Mucosa of rectum (tissue), 2 donors: ENCODE measurements around the gene TMEM120A.

ENCODE experiments used
- H3K27ac ChIP-seq, 2 donors: one replicate each; pipeline ENCODE4 v1.7.0; 2013; ENCODE audit warnings: inconsistent platforms in 2 of 2, low read depth in 2 of 2, low read length in 2 of 2
- H3K27me3 ChIP-seq, 2 donors: one replicate each; pipeline ENCODE4 v1.7.0; 2013; ENCODE audit warnings: low read length in 2 of 2; ENCODE audit not compliant: control insufficient read depth in 2 of 2, insufficient read depth in 2 of 2
- H3K36me3 ChIP-seq, 2 donors: one replicate each; pipeline ENCODE4 v1.7.0; 2013; ENCODE audit warnings: low read length in 2 of 2; ENCODE audit not compliant: control insufficient read depth in 2 of 2, insufficient read depth in 2 of 2
- H3K4me1 ChIP-seq, 2 donors: one replicate each; pipeline ENCODE4 v1.7.0; 2013; ENCODE audit warnings: low read length in 2 of 2, mild to moderate bottlenecking in 1 of 2; ENCODE audit not compliant: control insufficient read depth in 2 of 2, insufficient read depth in 2 of 2
- H3K4me3 ChIP-seq, 2 donors: one replicate each; pipeline ENCODE4 v1.7.0; 2013; ENCODE audit warnings: low read length in 2 of 2
- H3K9ac ChIP-seq, 2 donors: one replicate each; pipeline ENCODE4 v1.7.0; 2013; ENCODE audit warnings: low read length in 2 of 2, low read depth in 1 of 2, mild to moderate bottlenecking in 1 of 2
- H3K9me3 ChIP-seq, 2 donors: one replicate each; pipeline ENCODE4 v1.7.0; 2013; ENCODE audit warnings: low read length in 2 of 2; ENCODE audit not compliant: control insufficient read depth in 2 of 2
- donor health status: healthy.
- donor health status: Normal muscosa, but diverticular disease.

The TMEM120A gene

DNA sequence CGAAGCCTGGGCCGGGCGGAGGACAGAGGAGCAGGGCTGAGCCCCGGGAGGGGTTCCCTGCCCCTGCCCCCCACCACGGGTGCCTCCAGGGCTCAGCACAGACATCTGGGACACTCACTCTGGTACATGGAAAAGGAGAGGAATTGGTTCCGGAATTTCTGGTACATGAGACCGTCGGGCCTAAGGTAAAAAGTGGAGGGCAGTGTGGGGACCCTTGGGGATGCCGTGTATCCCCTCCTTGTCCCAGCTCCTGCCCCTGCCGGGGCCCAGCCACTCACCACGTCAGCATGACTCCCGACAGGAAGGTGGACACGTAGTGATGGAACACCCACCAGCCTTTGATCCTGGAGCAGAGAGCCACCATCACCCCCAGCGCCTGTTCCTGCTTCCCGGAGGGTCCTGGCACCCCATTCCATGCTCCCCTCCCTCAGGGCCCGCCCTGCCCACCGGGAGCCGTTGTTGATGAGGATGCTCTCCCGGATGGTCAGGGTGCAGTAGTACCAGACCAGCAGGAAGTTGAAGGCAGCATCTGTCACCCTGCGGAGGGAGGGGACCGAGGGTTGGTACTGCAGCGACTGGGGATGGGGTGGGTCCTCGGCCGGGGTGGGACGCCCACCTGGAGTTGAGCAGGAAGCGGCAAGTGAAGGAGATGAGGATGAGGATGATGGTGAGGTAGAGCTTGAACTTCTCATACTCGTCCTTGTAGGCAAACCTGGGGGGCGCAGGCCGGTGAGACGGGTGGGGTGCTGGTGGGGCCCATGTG, 6.4 kb downstream of the TMEM120A start:
- no peak overlapping the region for H3K27ac ChIP-seq

DNA sequence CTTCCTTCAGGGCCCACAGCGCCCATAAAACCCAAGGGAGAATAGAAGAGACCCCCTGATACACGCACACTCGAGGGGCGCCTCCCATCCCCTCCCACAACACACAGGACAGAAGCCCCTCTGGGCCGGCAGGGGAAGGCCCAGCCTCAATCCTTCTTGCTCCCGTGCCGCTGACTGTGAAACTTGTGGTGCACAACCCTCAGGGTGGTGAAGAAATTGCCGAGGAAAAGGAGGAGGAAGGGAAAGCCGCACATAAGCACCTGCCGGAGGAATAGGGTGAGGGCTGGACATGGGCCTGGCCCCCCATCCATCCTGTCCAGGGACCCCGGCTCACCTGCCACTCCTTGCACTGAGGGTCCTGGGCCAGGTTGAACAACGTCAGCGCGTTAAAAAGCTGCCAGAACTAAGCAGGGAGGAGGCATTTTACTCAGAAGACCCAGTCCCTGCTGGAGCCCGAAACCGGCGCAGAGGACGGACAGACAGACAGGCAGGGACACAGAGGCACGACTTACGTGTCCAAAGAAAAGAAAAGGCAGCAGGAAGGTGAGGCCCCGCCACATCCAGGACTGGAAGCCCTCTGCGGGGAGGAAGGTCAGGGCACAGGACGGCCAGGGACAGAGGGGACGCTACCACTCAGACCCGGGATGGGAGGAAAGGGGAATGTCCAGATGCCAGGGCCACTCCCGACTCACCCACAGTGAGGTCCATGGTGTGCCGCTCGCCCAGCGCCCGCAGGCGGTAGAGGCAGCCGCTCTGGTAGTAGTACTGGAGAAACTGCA, 7.2 kb downstream of the TMEM120A start:
- H3K9me3 ChIP-seq: no peaks in the 10 kb centered on the region
- H3K4me3 ChIP-seq: no peak overlapping the region
- H3K36me3 ChIP-seq: peaks cover 38 to 44% of the 10 kb centered on the region in 2 donors
- H3K27me3 ChIP-seq: no peaks in the 10 kb centered on the region
- H3K27ac ChIP-seq: no peak overlapping the region
- no peak overlapping the region for H3K9ac ChIP-seq
- H3K4me1 ChIP-seq: peaks cover 10 to 13% of the 10 kb centered on the region in 2 donors

More for the DNA sequence above, 6.4 kb downstream of the TMEM120A start:
- no peaks in the 10 kb centered on the region for H3K27me3 ChIP-seq
- peaks cover 33 to 37% of the 10 kb centered on the region in 2 donors for H3K36me3 ChIP-seq
- no peak overlapping the region for H3K9ac ChIP-seq
- no peak overlapping the region for H3K4me3 ChIP-seq
- no peaks in the 10 kb centered on the region for H3K9me3 ChIP-seq
- H3K4me1 ChIP-seq: peaks cover 10 to 14% of the 10 kb centered on the region in 2 donors

DNA sequence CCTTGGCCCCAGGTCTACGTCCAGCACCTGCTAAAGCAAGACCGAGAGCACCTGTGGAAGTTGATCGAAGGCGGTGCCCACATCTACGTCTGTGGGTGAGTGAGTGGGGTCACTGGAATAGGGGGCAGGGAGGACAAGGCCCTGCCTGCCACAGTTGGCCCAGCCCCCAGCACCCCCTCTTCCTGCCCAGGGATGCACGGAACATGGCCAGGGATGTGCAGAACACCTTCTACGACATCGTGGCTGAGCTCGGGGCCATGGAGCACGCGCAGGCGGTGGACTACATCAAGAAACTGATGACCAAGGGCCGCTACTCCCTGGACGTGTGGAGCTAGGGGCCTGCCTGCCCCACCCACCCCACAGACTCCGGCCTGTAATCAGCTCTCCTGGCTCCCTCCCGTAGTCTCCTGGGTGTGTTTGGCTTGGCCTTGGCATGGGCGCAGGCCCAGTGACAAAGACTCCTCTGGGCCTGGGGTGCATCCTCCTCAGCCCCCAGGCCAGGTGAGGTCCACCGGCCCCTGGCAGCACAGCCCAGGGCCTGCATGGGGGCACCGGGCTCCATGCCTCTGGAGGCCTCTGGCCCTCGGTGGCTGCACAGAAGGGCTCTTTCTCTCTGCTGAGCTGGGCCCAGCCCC, 8.1 kb downstream of the TMEM120A start:
- peaks cover 8 to 13% of the 10 kb centered on the region in 2 donors for H3K4me1 ChIP-seq
- H3K27ac ChIP-seq: no peak overlapping the region
- no peaks in the 10 kb centered on the region for H3K9me3 ChIP-seq
- H3K4me3 ChIP-seq: no peak overlapping the region
- no peaks in the 10 kb centered on the region for H3K27me3 ChIP-seq
- peaks cover 44 to 52% of the 10 kb centered on the region in 2 donors for H3K36me3 ChIP-seq
- no peak overlapping the region for H3K9ac ChIP-seq

DNA sequence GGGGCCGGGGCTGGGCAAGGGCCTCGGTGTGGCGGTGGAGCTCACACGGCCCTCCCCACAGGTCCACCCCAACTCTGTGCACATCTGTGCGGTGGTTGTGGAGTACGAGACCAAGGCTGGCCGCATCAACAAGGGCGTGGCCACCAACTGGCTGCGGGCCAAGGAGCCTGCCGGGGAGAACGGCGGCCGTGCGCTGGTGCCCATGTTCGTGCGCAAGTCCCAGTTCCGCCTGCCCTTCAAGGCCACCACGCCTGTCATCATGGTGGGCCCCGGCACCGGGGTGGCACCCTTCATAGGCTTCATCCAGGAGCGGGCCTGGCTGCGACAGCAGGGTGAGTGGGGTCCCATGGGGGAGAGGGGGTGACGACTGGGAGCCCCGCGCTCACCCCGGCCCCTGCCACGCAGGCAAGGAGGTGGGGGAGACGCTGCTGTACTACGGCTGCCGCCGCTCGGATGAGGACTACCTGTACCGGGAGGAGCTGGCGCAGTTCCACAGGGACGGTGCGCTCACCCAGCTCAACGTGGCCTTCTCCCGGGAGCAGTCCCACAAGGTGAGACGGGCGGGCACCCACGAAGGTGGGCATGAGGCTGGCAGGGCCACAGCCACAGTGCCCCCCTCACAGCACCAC, 8.8 kb downstream of the TMEM120A start:
- Histone ChIP-seq H3K9ac (no peak overlapping the region), H3K4me3 (no peak overlapping the region), H3K27me3 (no peaks in the 10 kb centered on the region), H3K4me1 (peaks cover 8 to 13% of the 10 kb centered on the region in 2 donors), H3K36me3 (peaks cover 49 to 52% of the 10 kb centered on the region in 2 donors), H3K9me3 (no peaks in the 10 kb centered on the region), H3K27ac (no peak overlapping the region)

DNA sequence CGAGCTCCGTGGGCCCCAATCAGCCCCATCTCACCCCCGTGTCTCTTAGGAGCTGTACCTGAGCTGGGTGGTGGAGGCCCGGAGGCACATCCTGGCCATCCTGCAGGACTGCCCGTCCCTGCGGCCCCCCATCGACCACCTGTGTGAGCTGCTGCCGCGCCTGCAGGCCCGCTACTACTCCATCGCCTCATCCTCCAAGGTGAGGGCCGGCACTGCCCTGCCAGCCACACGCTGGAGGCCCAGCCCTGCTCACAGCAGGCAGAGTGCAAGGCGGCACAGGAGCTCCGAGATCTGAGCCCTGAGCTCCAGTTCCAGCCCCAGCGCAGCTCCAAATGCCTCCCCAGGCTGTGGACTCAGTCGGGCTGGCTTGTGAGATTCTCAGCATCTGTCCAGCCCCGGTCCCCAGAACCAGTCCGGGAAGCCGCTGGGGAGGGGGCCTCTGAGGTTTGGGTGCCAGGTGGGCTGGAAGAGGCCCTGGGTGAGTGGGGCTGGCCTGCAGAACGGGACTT, 9.3 kb downstream of the TMEM120A start:
- H3K9ac ChIP-seq: no peak overlapping the region
- H3K4me3 ChIP-seq: no peak overlapping the region
- peaks cover 13 to 19% of the 10 kb centered on the region in 2 donors for H3K4me1 ChIP-seq
- no peak overlapping the region for H3K27ac ChIP-seq
- no peaks in the 10 kb centered on the region for H3K9me3 ChIP-seq
- H3K27me3 ChIP-seq: no peaks in the 10 kb centered on the region
- peaks cover 52% of the 10 kb centered on the region in 2 donors for H3K36me3 ChIP-seq

DNA sequence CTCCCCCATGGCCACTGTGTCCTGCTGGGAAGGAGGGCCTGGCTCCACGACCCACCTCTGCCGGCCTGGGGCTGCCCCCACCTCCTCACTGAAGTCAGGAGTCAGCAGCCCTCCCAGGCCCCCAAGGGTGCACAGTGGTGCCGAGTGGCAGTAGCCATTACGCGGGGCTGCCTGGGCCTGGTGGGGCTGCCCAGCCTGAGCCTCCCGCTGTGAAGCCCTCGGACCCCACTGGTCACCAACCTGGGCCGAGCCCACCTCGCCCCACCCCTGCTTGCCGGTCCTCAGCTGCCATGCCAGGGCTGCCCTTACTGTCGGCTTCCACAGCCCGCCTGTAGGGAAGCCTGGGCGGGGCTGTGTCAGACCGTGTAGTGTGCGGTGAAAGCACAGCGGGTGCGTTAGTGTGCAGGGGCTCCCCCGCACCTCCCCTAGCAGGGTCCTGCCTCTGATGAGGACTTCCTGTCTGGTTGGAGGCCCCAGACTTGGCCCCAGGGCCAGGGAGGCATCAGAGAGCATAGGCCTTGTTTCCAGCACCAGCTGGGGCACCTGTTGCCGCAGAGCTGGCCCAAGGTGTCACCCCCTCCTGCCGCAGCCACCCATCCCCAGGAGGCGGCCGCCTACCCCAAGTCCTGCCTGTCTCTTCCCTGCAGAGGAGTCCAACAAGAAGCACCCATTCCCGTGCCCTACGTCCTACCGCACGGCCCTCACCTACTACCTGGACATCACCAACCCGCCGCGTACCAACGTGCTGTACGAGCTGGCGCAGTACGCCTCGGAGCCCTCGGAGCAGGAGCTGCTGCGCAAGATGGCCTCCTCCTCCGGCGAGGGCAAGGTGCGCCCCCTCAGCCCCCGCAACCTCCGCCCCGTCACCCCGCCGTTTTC, 10.0 kb downstream of the TMEM120A start:
- H3K27ac ChIP-seq: no peak overlapping the region
- H3K36me3 ChIP-seq: peaks cover 52 to 53% of the 10 kb centered on the region in 2 donors
- H3K27me3 ChIP-seq: no peaks in the 10 kb centered on the region
- no peaks in the 10 kb centered on the region for H3K9me3 ChIP-seq
- peaks cover 18 to 26% of the 10 kb centered on the region in 2 donors for H3K4me1 ChIP-seq
- H3K9ac ChIP-seq: no peak overlapping the region
- no peak overlapping the region for H3K4me3 ChIP-seq

DNA sequence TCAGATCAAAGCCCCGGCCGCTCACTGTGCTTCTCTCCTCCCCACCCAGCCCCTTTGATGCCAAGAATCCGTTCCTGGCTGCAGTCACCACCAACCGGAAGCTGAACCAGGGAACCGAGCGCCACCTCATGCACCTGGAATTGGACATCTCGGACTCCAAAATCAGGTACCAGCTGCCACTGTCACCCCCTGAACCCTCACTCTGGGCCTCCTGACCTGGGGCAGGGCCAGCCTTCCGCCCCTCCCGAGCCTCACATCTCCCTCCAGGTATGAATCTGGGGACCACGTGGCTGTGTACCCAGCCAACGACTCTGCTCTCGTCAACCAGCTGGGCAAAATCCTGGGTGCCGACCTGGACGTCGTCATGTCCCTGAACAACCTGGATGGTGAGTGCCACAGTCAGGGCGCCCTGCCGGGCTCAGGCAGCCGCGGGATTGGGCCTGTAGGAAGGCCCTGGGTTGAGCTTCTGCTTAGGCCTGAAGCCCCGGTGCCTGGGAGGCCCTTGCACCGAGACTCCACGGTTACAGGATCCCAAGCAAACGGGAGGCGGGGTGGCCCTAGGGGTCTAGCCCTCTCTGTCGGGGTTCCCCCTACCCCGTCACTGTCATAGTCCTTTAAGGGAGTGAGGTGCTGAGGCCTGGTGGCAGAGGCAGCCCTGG, 10.8 kb downstream of the TMEM120A start:
- Histone ChIP-seq H3K4me3 (no peak overlapping the region), H3K27ac (no peak overlapping the region), H3K36me3 (peaks cover 52 to 53% of the 10 kb centered on the region in 2 donors), H3K27me3 (no peaks in the 10 kb centered on the region), H3K9ac (no peak overlapping the region), H3K4me1 (peaks cover 19 to 26% of the 10 kb centered on the region in 2 donors), H3K9me3 (no peaks in the 10 kb centered on the region)

DNA sequence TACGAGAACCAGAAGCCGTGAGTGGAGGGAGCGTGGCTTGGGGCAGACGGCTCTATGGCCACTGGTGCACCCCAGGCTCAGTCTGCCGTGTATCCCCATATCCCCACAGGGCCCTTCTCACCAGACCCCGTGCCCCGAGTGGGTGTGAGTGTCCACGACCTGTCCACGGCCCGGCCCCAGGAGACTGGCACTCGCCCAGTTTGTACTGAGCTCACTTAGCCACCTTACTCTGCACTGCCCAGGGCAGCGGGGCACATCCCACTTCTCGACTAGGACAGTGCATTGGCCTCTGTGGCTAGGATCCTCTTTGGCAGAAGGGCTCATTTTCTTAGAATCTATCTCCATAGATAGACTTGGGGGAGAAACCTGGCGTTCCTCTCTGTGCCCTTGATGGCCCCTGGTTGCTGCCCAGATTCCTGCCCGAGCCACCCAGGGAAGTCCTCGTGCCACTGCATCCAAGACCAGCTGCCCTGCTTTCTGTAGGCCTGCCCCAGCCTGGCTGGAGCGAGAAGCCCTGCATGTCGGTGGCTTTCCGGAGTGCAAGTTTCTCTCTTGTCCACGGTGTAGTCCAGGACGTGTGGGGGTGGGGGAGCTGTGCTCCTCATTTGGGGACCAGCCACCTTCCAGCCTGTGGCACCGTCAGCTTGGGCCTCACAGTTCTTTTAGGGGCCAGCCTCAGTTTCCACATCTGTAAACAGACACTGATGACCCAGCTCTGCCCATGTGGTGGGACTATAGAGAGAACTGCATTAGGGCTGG, 11.9 kb downstream of the TMEM120A start:
- Histone ChIP-seq H3K4me3 (no peak overlapping the region), H3K9me3 (no peaks in the 10 kb centered on the region), H3K36me3 (peaks cover 46 to 48% of the 10 kb centered on the region in 2 donors), H3K27ac (no peak overlapping the region), H3K27me3 (no peaks in the 10 kb centered on the region), H3K9ac (no peak overlapping the region), H3K4me1 (peaks cover 19 to 26% of the 10 kb centered on the region in 2 donors)
